Activated naive CD8-positive, alpha-beta T cell treated with anti-CD3 and anti-CD28 coated beads, Interleukin-2, amount 50 U/mL, for 24 hours (primary cell): ENCODE data around the gene DNAH14.
"Not testable (repeated sequence)": the region's sequence is repeated elsewhere in the genome, so short reads cannot be mapped to it uniquely, and the experiment has no call there.

Experiments used
- ATAC-seq: fragments of 150-1000 bp; cut with Tn5 transposase; one replicate; pipeline ENCODE4 v1.10.0; 2021
- DNase-seq: peaks from one replicate; pipeline ENCODE4 v3.0.0; 2021
- H3K27ac Mint-ChIP-seq: one replicate; pipeline ENCODE4 v1.8.0; 2021; ENCODE audit warnings: mild to moderate bottlenecking, mixed read lengths
- H3K27me3 Mint-ChIP-seq: one replicate; pipeline ENCODE4 v1.8.0; 2021; ENCODE audit warnings: mixed read lengths
- H3K36me3 Mint-ChIP-seq: one replicate; pipeline ENCODE4 v1.8.0; 2021; ENCODE audit warnings: low read depth, mixed read lengths
- H3K4me1 Mint-ChIP-seq: one replicate; pipeline ENCODE4 v1.8.0; 2021; ENCODE audit warnings: mixed read lengths
- H3K4me3 Mint-ChIP-seq: one replicate; pipeline ENCODE4 v1.8.0; 2021; ENCODE audit warnings: mild to moderate bottlenecking, moderate library complexity, mixed read lengths
- H3K9me3 Mint-ChIP-seq: one replicate; pipeline ENCODE4 v1.8.0; 2021; ENCODE audit warnings: mixed read lengths

DNAH14 gene

DNA sequence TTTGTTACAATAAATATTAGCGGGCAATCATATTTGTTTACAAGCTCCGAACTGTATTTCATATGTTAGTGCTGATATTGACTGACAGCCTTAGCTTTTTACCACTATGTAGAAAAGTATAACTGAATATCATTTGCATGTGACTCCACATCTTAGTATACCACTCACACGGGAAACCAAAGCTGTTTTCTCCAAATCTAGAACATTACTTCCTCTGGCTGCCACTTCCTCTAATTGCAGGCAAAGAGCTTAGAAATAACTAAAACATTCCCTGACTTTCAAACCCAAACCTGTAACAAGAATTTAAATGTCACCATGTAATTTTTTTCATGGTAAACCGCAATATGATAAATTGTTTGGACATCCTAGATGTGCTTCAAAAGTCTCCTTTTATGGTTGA is 323.7 kb downstream of the DNAH14 start:
- Mint-ChIP-seq H3K4me1 (peaks cover 4% of the 10 kb centered on the region), H3K27me3 (no peaks in the 10 kb centered on the region), H3K36me3 (no peaks in the 10 kb centered on the region), H3K4me3 (no peak overlapping the region), H3K27ac (no peak overlapping the region), H3K9me3 (no peaks in the 10 kb centered on the region)
- DNase-seq (no peak), ATAC-seq (no peak)

DNA sequence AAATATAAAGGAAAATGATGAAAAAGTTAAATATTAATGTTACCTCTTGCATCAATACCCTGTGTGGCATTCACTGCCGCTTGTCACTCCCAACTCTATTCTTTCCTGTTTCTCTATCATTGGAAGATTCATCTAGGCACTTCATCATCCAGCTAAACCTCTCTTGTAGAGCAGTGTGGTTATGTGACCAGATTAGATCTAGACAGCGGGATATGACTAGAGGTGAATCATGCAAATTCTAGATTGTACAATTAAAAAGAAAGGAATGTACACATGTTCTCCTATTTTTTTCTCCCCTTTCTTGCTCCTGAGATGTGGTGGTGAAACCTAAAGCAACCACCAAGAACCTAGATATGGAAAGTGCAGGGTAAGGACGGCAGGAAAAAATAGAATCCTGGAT is 324.3 kb downstream of the DNAH14 start:
- Mint-ChIP-seq H3K4me3 (no peak overlapping the region), H3K36me3 (no peaks in the 10 kb centered on the region), H3K4me1 (peaks cover 4% of the 10 kb centered on the region), H3K9me3 (no peaks in the 10 kb centered on the region), H3K27ac (no peak overlapping the region), H3K27me3 (no peaks in the 10 kb centered on the region)
- no peak for ATAC-seq
- no peak for DNase-seq

DNA sequence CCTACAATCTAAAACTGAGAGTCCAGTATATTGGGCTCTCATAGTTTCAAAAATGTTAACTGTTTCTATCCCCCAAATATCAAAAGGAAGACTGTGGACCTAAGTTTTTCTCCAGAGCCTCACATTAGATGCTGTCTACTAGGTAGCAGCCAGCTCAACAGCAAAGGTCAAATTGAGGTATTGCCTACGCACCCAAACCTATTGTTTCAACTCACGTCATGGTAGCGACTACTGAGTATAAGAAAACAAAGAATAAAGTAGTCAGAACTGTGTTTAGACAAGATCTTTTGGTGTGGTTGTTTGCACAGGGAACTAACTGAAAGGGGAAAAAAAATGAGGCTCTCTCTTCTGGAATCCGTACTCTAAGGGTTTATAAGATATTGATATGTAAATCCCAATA is 325.2 kb downstream of the DNAH14 start:
- Mint-ChIP-seq H3K27ac (no peak overlapping the region), H3K27me3 (no peaks in the 10 kb centered on the region), H3K4me3 (no peak overlapping the region), H3K36me3 (no peaks in the 10 kb centered on the region), H3K9me3 (no peaks in the 10 kb centered on the region), H3K4me1 (peaks cover 4% of the 10 kb centered on the region)
- no peak for DNase-seq
- no peak for ATAC-seq

DNA sequence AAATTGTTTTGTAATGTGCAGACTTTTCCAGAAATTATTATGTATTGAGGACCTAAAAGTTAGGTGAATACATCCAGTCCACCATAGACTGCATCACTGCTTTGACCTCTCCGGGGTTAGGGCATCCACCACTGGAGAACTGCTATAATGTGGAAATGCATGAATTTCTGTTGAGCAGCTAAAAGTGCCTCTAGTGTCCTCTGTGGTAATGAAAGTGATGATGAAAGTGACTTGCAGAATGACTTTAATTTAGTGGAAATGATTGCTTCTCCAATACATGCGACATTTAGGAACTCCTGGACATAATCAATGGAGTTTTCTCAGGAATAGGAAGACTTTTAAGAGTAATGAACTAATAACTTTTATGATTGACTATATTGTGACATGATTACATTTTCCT is 327.6 kb downstream of the DNAH14 start:
- ATAC-seq (no peak), DNase-seq (no peak)
- Mint-ChIP-seq H3K4me3 (no peak overlapping the region), H3K9me3 (no peaks in the 10 kb centered on the region), H3K4me1 (no peaks in the 10 kb centered on the region), H3K36me3 (no peaks in the 10 kb centered on the region), H3K27me3 (no peaks in the 10 kb centered on the region), H3K27ac (no peak overlapping the region)

DNA sequence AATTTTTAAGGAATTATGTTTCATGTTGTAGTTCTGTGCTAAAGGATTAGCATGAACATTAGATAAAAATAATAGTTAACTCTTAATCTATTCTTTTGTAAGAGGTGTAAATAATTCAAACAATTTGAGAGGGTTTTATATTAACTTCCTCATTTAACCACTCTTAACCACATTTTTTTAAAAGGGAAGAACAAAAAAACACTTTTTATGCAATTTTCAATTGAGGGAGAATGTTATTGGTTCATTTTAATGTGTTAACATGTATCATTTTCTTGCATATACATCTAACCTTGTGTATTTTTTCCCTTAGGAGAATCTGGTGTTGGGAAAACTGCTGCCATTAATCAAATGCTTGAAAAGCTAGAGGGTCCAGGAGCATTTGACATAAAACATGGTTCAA is 329.3 kb downstream of the DNAH14 start:
- no peak overlapping the region for H3K4me3 Mint-ChIP-seq

DNA sequence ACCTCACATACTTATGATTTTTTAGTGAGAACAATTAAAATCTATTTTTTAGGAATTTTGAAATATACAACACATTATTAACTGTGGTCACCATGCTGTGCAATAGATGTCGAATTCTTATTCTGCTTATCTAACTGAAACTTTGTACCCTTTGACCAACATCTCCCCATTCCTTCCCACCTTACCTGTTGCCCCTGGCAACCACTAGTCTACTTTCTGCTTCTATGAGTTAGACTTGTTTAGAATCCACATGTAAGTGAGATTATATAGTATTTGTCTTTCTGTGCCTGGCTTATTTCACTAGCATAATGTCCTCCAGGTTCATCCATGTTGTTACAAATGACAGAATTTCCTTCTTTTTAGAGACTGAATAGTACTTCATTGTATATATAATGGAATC is 330.1 kb downstream of the DNAH14 start:
- no peaks in the 10 kb centered on the region for H3K36me3 Mint-ChIP-seq
- H3K27me3 Mint-ChIP-seq = peaks cover 2% of the 10 kb centered on the region
- ATAC-seq (no peak), DNase-seq (no peak)
- H3K4me1 Mint-ChIP-seq = no peaks in the 10 kb centered on the region
- H3K9me3 Mint-ChIP-seq = no peaks in the 10 kb centered on the region
- H3K27ac Mint-ChIP-seq = no peak overlapping the region
- no peak overlapping the region for H3K4me3 Mint-ChIP-seq

More for the DNA sequence above, 329.3 kb downstream of the DNAH14 start:
- H3K27ac Mint-ChIP-seq = no peak overlapping the region
- peaks cover 2% of the 10 kb centered on the region for H3K27me3 Mint-ChIP-seq
- no peaks in the 10 kb centered on the region for H3K36me3 Mint-ChIP-seq
- ATAC-seq (no peak), DNase-seq (no peak)
- H3K4me1 Mint-ChIP-seq = no peaks in the 10 kb centered on the region
- H3K9me3 Mint-ChIP-seq = no peaks in the 10 kb centered on the region

DNA sequence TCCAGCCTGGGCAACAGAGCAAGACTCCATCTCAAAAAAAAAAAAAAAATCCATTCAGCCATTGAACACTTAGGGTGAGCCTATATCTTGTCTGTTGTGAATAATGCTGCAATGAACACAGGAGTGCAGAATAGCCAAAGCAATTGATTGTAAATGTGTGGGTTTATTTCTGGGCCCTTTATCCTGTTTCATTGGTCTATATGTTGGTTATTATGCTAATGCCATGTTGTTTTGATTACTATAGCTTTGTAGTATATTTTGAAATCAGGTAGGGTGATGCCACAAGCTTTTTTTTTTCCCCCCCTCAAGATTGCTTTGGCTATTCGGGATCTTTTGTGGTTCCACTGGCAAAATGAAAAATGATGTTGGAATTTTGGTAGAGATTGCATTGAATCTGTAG is 330.8 kb downstream of the DNAH14 start:
- Mint-ChIP-seq H3K27ac (no peak overlapping the region), H3K36me3 (no peaks in the 10 kb centered on the region), H3K27me3 (peaks cover 2% of the 10 kb centered on the region), H3K4me3 (no peak overlapping the region), H3K9me3 (no peaks in the 10 kb centered on the region), H3K4me1 (no peaks in the 10 kb centered on the region)
- no peak for DNase-seq
- ATAC-seq = no peak

DNA sequence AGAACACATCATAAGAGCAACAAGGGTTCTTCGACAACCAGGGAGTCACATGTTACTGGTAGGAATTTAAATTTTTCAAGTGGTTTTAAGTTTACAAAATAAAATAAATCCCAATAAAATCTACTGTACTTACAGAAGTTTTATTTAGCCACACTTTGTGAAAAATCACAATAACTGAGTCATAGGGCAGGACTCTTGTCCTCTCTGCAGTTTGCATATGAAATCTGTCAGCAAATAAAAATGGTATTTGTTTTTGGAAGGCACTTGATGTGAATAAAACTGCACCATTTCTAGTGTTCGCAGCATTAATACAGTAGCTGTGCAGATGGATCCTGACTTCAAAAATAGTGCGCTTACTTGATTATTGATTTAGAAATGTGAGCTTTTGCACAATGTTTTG is 348.0 kb downstream of the DNAH14 start:
- DNase-seq = no peak
- peaks cover 12% of the 10 kb centered on the region for H3K27me3 Mint-ChIP-seq
- H3K27ac Mint-ChIP-seq = no peak overlapping the region

DNA sequence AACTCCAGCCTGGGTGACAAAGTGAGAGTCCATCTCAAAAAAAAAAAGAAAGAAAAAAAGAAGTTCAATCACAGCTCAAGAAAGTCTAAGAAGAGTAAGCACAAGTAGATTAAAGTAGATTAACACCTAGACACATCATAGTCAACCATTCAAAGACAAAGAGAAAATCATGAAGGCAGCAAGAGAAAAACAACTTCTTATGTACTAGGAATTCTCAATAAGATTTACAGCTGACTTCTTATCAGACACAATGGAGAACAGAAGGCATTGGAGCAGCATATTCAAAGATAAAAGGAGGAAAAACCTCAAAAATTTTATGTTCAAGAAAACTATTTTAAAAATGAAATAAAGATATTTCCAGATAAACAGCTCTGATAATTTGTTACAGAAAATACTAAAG is 351.1 kb downstream of the DNAH14 start:
- peaks cover 10% of the 10 kb centered on the region for H3K27me3 Mint-ChIP-seq
- DNase-seq (no peak), ATAC-seq (no peak)
- peaks cover 17% of the 10 kb centered on the region for H3K9me3 Mint-ChIP-seq
- H3K4me1 Mint-ChIP-seq = no peaks in the 10 kb centered on the region
- H3K4me3 Mint-ChIP-seq = no peak overlapping the region
- H3K36me3 Mint-ChIP-seq = no peaks in the 10 kb centered on the region
- H3K27ac Mint-ChIP-seq = no peak overlapping the region

More for the DNA sequence above, 348.0 kb downstream of the DNAH14 start:
- Mint-ChIP-seq H3K4me1 (no peaks in the 10 kb centered on the region), H3K36me3 (no peaks in the 10 kb centered on the region), H3K4me3 (no peak overlapping the region), H3K9me3 (peaks cover 17% of the 10 kb centered on the region)
- ATAC-seq = no peak

DNA sequence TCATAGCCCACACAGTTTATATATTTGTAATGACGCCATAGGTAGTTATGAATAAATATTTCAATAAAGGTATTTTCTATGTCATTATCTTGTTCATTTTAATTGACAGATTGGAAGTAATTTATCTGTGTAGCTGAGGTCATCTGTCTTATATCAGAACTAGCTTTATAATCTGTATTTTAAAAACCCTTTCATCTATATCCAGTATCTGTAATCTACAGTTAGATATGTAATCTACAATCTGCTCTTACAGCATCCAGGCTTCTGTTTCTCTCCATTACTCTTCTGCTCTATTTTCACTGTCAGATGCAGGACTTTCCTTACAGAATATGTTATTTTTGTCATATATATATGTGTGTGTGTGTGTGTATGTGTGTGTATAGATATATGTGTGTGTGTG is 360.8 kb downstream of the DNAH14 start:
- no peak overlapping the region for H3K4me3 Mint-ChIP-seq
- ATAC-seq = no peak
- DNase-seq = no peak
- peaks cover 3% of the 10 kb centered on the region for H3K27me3 Mint-ChIP-seq
- H3K4me1 Mint-ChIP-seq = no peaks in the 10 kb centered on the region
- peaks cover 2% of the 10 kb centered on the region for H3K36me3 Mint-ChIP-seq
- no peak overlapping the region for H3K27ac Mint-ChIP-seq
- peaks cover 7% of the 10 kb centered on the region for H3K9me3 Mint-ChIP-seq

DNA sequence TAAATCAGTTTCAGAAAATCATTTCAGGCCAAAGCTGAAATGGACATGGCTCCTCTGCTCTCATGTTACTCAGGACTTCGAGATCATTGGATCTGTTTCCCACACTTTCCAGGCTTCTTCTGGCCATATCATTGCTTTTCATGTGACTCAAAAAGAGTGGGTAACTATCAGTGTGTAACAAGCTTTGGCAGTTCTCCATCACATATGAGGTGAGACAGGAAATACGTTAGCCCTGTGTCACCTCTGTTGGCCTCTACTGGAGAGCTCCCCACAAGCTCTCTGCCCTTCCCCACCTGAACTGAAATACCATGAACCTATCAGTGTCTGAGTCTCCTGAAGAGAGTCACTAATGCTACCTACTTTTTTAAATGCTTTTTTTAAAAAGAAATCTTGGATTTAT is 370.1 kb downstream of the DNAH14 start:
- H3K4me1 Mint-ChIP-seq = no peaks in the 10 kb centered on the region

DNA sequence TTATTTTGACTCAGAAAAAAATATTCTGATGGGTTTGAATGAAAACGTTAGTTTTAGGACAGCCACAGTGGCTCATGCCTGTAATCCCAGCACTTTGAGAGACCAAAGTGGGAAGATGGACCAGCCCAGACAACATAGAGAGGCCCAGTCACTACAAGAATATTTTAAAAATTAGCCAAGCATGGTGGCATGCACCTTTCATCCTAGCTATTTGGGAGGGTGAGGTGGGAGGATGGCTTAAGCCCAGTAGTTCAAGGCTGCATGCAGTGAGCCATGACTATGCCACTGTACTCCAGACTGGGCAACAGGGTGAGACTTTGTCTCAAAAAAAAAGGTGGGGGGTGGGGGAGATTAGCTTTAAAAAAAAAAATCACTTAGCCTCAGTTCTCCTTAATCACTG is 370.9 kb downstream of the DNAH14 start:
- H3K36me3 Mint-ChIP-seq = no peaks in the 10 kb centered on the region
- no peaks in the 10 kb centered on the region for H3K27me3 Mint-ChIP-seq
- no peak overlapping the region for H3K27ac Mint-ChIP-seq
- no peaks in the 10 kb centered on the region for H3K4me1 Mint-ChIP-seq
- no peak for DNase-seq
- H3K9me3 Mint-ChIP-seq = peaks cover 14% of the 10 kb centered on the region
- no peak overlapping the region for H3K4me3 Mint-ChIP-seq
- ATAC-seq = no peak

More for the DNA sequence above, 370.1 kb downstream of the DNAH14 start:
- peaks cover 22% of the 10 kb centered on the region for H3K9me3 Mint-ChIP-seq
- DNase-seq (no peak), ATAC-seq (no peak)
- peaks cover 2% of the 10 kb centered on the region for H3K36me3 Mint-ChIP-seq
- no peak overlapping the region for H3K27ac Mint-ChIP-seq
- H3K4me3 Mint-ChIP-seq = no peak overlapping the region
- H3K27me3 Mint-ChIP-seq = peaks cover 3% of the 10 kb centered on the region

DNA sequence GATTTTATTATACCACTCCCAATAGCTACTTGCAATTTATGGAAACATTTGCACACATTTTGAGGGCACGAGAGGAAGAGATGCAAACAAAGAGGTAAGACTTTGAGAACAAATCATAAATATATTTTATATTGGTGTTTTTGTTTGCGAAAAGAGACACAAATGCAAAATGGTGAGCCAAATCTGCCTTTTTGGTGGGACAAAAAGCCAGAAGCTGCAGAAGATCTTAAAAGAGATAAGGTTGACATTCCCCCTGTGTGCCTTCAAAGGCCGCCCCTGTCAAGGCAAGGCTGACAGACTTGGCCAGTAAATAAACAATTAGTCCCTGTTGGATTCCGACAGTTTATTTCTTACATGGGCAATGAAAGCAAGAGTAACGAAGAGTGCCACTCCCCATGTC is 375.5 kb downstream of the DNAH14 start:
- H3K9me3 Mint-ChIP-seq = no peaks in the 10 kb centered on the region
- H3K4me3 Mint-ChIP-seq = no peak overlapping the region
- H3K27ac Mint-ChIP-seq = no peak overlapping the region
- no peaks in the 10 kb centered on the region for H3K4me1 Mint-ChIP-seq
- H3K27me3 Mint-ChIP-seq = no peaks in the 10 kb centered on the region
- ATAC-seq (no peak), DNase-seq (no peak)
- no peaks in the 10 kb centered on the region for H3K36me3 Mint-ChIP-seq

DNA sequence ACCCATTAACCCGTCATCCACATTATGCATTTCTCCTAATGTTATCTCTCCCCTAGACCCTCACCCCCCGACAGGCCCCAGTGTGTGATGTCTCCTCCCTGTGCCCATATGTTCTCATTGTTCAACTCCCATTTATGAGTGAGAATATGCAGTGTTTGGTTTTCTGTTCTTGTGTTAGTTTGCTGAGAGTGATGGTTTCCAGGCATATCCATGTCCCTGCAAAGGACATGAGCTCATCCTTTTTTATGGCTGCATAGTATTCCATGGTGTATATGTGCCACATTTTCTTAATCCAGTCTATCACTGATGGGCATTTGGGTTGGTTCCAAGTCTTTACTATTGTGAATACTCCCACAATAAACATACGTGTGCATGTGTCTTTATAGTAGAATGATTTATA is 381.1 kb downstream of the DNAH14 start:
- ATAC-seq = not testable (repeated sequence)

DNA sequence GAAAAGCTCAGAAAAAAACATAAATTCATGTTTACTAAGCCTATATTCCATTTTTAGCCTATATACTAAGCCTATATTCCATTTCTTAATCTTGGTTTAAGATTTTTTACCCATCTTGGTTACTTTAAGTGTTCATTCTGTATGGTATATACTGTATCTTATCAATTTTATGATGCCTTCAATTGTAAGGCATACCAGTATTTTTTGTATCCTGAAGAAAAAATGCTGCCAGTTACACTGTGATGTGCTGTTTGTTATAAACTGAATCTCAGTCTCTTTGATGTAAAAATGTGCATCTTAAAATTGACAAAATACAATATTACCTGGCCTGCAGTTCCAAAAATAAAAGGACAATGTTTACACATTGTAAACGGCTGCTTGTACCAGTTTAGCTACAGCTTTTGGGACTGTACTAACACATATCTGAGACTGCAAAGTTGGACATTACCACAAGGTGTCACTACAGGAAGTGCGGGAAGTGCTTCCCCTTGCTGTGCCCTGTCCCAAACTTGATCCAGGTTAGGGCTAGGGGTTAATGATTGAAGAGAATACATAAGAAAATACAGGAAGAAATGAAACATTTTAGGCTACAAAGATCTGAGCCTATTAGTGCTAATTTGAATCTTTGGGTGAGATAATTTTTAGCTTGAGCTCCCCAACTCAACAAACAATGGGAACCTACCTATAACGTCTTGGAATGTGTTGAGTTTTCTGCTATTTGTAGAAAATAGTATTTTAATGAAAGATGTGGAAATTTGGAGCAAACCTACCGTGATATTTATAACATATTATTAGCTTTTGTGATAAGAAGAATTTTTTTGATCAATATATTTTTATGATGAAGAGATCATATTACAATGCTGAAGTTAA is 389.5 kb downstream of the DNAH14 start:
- ATAC-seq (peak; percentile 71), DNase-seq (peak; percentile 14)
- Mint-ChIP-seq H3K36me3 (no peaks in the 10 kb centered on the region), H3K27ac (no peak overlapping the region), H3K27me3 (peaks cover 2% of the 10 kb centered on the region), H3K9me3 (no peaks in the 10 kb centered on the region), H3K4me1 (no peaks in the 10 kb centered on the region), H3K4me3 (no peak overlapping the region)

More for the DNA sequence above, 381.1 kb downstream of the DNAH14 start:
- H3K9me3 Mint-ChIP-seq, H3K27me3 Mint-ChIP-seq, DNase-seq, H3K27ac Mint-ChIP-seq, H3K4me1 Mint-ChIP-seq, H3K36me3 Mint-ChIP-seq, H3K4me3 Mint-ChIP-seq: not testable (repeated sequence)

DNA sequence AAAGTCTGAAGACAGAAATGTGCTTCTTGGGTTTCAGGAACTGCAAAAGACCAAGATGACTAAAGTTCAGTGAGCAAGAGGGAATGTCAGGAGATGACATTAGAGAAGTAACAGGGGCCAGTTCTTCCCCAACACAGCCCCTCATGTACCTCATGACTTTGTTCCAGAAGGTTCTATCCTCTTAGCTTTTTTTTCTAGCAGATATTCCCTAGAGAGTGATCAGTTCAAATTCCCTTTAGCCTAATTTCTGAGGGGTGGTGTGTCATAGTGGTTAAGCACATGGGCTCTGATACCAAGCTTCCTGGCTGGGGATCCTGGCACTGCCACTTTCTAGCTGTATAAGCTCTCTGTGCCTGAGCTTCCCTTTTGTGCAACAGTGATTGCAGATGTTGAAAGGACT is 390.4 kb downstream of the DNAH14 start:
- no peak overlapping the region for H3K27ac Mint-ChIP-seq
- no peaks in the 10 kb centered on the region for H3K9me3 Mint-ChIP-seq
- ATAC-seq (no peak), DNase-seq (no peak)
- no peak overlapping the region for H3K4me3 Mint-ChIP-seq
- peaks cover 2% of the 10 kb centered on the region for H3K27me3 Mint-ChIP-seq
- no peaks in the 10 kb centered on the region for H3K36me3 Mint-ChIP-seq
- no peaks in the 10 kb centered on the region for H3K4me1 Mint-ChIP-seq
